Osteocyte (in vitro differentiated cells): ENCODE data around the gene ADAMTS6. TPM values are rescaled to one million over a fixed set of nuclear protein-coding genes. Genes with fewer than 3 reads are reported as not detected.

Experiments used
- DNase-seq: peaks from one replicate; pipeline ENCODE4 v3.0.0; 2021; ENCODE audit warnings: mixed read lengths; ENCODE audit not compliant: unreplicated experiment; ENCODE audit errors: extremely low spot score
- H3K27ac Mint-ChIP-seq: one replicate; pipeline ENCODE4 v1.8.0; 2021; ENCODE audit warnings: mild to moderate bottlenecking, mixed read lengths; ENCODE audit not compliant: unreplicated experiment
- H3K27me3 Mint-ChIP-seq: one replicate; pipeline ENCODE4 v1.8.0; 2021; ENCODE audit warnings: mixed read lengths; ENCODE audit not compliant: unreplicated experiment
- H3K36me3 Mint-ChIP-seq: one replicate; pipeline ENCODE4 v1.8.0; 2021; ENCODE audit warnings: mixed read lengths; ENCODE audit not compliant: unreplicated experiment
- H3K4me1 Mint-ChIP-seq: one replicate; pipeline ENCODE4 v1.8.0; 2021; ENCODE audit warnings: mixed read lengths; ENCODE audit not compliant: unreplicated experiment
- H3K4me3 Mint-ChIP-seq: one replicate; pipeline ENCODE4 v1.8.0; 2021; ENCODE audit warnings: mild to moderate bottlenecking, moderate library complexity, mixed read lengths; ENCODE audit not compliant: unreplicated experiment
- H3K9me3 Mint-ChIP-seq: one replicate; pipeline ENCODE4 v1.8.0; 2021; ENCODE audit warnings: mixed read lengths; ENCODE audit not compliant: unreplicated experiment
- long read RNA-seq: library from polyadenylated mRNA; unstranded; transcript quantifications from one replicate; pipeline ENCODE4 v2.0.0, GENCODE V29; 2021
- total RNA-seq: library from RNA; stranded (reverse); gene quantifications from 2 replicates; pipeline ENCODE4 v1.2.1, GENCODE V29; 2021
- TF ChIP-seq, protein P1 (sequence below): fragments of 200-600 bp; sonication (generic); IDR thresholded peaks from 2 replicates; pipeline ENCODE4 v1.5.0; 2021; ENCODE audit warnings: antibody characterized with exemption, mild to moderate bottlenecking, moderate library complexity

ADAMTS6 gene, protein sequence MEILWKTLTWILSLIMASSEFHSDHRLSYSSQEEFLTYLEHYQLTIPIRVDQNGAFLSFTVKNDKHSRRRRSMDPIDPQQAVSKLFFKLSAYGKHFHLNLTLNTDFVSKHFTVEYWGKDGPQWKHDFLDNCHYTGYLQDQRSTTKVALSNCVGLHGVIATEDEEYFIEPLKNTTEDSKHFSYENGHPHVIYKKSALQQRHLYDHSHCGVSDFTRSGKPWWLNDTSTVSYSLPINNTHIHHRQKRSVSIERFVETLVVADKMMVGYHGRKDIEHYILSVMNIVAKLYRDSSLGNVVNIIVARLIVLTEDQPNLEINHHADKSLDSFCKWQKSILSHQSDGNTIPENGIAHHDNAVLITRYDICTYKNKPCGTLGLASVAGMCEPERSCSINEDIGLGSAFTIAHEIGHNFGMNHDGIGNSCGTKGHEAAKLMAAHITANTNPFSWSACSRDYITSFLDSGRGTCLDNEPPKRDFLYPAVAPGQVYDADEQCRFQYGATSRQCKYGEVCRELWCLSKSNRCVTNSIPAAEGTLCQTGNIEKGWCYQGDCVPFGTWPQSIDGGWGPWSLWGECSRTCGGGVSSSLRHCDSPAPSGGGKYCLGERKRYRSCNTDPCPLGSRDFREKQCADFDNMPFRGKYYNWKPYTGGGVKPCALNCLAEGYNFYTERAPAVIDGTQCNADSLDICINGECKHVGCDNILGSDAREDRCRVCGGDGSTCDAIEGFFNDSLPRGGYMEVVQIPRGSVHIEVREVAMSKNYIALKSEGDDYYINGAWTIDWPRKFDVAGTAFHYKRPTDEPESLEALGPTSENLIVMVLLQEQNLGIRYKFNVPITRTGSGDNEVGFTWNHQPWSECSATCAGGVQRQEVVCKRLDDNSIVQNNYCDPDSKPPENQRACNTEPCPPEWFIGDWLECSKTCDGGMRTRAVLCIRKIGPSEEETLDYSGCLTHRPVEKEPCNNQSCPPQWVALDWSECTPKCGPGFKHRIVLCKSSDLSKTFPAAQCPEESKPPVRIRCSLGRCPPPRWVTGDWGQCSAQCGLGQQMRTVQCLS (N-terminal part only)
- total RNA-seq: 4.7 and 6.6 TPM in 2 replicates
- long read RNA-seq, partial matches to known transcripts: 0 of 3 reads
- long read RNA-seq, other reads (novel, unspliced or antisense): 3 of 3 reads

DNA sequence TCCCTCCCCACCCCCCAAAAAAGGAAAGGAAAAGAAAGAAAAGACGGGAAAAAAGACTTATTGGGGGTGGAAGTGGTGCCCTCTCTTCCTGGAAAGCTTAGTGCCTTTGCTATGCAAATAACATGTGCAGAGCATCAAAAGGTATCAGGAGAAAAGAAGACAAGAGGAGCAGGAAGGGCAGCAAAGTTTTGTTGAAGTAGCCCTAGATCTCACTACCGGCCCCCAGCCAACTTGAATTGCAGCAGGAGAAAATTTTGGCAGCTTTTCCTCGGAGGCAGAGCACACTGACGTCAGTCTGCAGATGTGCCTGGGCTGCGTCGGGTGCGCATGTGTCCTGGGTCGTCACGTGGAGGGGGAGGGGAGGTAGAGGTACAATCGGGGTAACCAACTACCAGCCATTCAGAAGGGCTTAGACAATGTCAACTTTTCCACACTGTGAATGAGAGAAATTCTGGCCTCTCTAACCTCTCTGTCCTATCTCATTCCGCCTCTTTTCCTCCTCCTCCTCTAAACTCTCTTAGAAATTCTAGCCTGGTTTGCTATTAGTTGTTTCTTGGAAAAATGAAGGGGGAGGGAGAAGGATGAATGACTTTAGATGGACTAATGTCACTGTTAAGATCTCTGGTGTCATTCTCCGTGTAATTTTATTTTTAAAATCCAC is at the start of gene ADAMTS6:
TSS of gene ADAMTS6 (minus strand) at position 286 of the 661 bp plus-strand sequence. CDS start 8,247 bp downstream, outside the sequence.
- peaks cover 11% of the 10 kb centered on the region for H3K4me1 Mint-ChIP-seq
- H3K36me3 Mint-ChIP-seq: no peaks in the 10 kb centered on the region
- DNase-seq: peak; percentile 92
- no peak within 1 kb of the TSS for H3K27ac Mint-ChIP-seq
- H3K4me3 Mint-ChIP-seq: no peak within 1 kb of the TSS
- TF ChIP-seq, protein P1, sequence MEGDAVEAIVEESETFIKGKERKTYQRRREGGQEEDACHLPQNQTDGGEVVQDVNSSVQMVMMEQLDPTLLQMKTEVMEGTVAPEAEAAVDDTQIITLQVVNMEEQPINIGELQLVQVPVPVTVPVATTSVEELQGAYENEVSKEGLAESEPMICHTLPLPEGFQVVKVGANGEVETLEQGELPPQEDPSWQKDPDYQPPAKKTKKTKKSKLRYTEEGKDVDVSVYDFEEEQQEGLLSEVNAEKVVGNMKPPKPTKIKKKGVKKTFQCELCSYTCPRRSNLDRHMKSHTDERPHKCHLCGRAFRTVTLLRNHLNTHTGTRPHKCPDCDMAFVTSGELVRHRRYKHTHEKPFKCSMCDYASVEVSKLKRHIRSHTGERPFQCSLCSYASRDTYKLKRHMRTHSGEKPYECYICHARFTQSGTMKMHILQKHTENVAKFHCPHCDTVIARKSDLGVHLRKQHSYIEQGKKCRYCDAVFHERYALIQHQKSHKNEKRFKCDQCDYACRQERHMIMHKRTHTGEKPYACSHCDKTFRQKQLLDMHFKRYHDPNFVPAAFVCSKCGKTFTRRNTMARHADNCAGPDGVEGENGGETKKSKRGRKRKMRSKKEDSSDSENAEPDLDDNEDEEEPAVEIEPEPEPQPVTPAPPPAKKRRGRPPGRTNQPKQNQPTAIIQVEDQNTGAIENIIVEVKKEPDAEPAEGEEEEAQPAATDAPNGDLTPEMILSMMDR: no peak
- no peaks in the 10 kb centered on the region for H3K9me3 Mint-ChIP-seq
- H3K27me3 Mint-ChIP-seq: no peaks in the 10 kb centered on the region

DNA sequence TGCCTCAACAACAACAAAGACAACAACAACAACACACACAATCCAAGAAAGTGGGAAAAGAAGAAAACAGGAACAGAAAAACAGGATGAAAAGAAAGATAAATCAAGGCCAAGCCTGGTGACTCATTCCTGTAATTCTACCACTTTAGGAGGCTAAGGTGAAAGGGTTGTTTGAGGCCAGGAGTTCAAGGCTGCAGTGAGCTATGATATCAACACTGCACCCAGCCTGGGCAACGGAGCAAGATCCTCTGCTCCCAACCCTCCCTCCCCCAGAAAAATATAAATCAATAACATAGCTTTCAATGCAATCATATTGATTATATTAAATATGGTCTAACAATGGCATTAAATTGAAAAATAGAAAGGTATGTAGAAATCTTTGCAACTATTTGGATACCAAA is 49.2 kb upstream of the ADAMTS6 start:
- Mint-ChIP-seq H3K4me3 (no peak overlapping the region), H3K27ac (no peak overlapping the region), H3K9me3 (no peaks in the 10 kb centered on the region), H3K4me1 (no peaks in the 10 kb centered on the region), H3K27me3 (no peaks in the 10 kb centered on the region), H3K36me3 (no peaks in the 10 kb centered on the region)
- DNase-seq: no peak
- TF ChIP-seq, protein P1: no peak

DNA sequence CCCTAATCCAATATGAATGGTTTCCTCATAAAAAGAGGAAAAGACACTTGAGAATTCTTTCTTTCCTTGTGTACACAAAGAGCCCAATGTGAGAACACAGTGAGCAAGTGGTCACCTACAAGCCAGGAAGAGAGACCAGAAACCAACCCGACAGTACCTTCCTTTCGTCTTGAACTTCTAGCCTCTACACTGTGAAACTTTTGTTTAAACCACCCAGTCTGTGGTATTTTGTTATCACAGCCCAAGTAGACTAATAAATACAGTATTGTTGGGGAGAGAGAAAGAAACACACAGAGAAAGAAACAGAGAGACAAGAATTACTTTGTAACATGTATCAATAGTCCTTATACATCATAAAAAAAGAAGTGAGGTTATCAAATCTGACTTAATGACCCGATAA is 44.0 kb upstream of the ADAMTS6 start:
- no peak for DNase-seq
- TF ChIP-seq, protein P1: no peak

GRCh38 chr5:65512170-65512937 is 30.6 kb upstream of the ADAMTS6 start:
- H3K4me3 Mint-ChIP-seq: no peak overlapping the region
- H3K9me3 Mint-ChIP-seq: no peaks in the 10 kb centered on the region
- H3K27me3 Mint-ChIP-seq: no peaks in the 10 kb centered on the region
- no peaks in the 10 kb centered on the region for H3K36me3 Mint-ChIP-seq
- no peak overlapping the region for H3K27ac Mint-ChIP-seq
- peaks cover 1% of the 10 kb centered on the region for H3K4me1 Mint-ChIP-seq
- DNase-seq: no peak
- TF ChIP-seq, protein P1: no peak

More for the DNA sequence above, 44.0 kb upstream of the ADAMTS6 start:
- H3K27me3 Mint-ChIP-seq: no peaks in the 10 kb centered on the region
- H3K4me1 Mint-ChIP-seq: no peaks in the 10 kb centered on the region
- H3K4me3 Mint-ChIP-seq: no peak overlapping the region
- H3K9me3 Mint-ChIP-seq: no peaks in the 10 kb centered on the region
- H3K36me3 Mint-ChIP-seq: no peaks in the 10 kb centered on the region
- H3K27ac Mint-ChIP-seq: no peak overlapping the region
